Measurements from ENCODE around the gene MYPOP.
"Not testable (repeated sequence)": the region's sequence is repeated elsewhere in the genome, so short reads cannot be mapped to it uniquely, and the experiment has no call there.

MYPOP gene

DNA sequence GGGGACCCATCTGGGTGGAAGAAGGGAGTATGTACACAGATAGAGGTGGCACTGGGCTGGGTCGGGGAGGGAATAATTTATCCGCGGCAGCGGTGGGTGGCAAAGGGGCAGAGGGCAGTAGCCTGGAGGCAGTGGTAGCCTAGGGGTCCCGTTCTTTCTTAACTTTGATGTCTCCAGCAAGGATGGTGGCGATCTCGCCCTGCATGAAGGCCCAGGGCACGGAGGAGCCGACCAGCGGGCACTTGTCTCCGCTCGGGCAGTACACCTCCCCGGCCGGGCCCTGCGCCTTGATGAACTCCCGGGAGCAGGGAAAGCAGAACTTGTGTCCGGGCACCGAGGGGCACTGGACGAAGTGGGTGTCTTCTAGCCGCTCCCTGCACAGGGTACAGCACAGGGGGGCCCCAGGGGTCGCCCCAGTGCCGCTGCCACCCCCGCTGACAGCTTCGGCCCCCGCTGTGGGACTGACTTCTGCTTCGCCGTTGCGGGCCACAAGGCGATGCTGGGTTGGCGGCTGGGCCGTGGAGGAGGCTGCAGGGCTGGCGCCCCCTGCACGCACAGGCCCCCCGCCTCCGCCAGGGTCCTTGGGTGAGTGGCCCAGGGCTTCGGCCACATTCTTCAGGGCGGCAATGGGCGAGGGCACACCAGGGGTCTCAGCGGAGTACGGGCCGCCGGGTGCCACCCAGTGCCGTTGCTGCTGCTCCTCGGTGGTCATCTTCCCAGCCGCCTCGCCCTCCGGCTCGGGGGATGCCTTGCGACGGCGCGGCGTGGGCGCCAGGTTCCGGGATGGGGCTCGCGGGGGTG lies 18.3 kb downstream of the MYPOP start:
- DNase-seq (ENCODE audit: low spot score), result no peak

DNA sequence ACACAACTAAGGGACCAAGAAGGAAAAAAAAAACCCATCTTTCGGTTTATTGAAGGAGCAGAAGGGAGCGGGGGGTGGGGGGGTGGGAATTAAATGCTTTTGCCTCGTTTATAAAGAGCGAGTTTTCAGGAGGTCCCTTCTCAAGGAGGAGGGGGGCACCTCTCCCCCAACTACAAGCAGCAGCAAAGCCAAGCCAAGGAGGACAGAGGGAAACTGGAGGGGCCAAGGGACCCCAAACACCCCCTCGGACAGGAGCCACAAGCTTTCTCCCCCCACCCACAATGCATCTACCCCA lies 18.9 kb downstream of the MYPOP start:
- no peak for DNase-seq (ENCODE audit: low spot score)

DNA sequence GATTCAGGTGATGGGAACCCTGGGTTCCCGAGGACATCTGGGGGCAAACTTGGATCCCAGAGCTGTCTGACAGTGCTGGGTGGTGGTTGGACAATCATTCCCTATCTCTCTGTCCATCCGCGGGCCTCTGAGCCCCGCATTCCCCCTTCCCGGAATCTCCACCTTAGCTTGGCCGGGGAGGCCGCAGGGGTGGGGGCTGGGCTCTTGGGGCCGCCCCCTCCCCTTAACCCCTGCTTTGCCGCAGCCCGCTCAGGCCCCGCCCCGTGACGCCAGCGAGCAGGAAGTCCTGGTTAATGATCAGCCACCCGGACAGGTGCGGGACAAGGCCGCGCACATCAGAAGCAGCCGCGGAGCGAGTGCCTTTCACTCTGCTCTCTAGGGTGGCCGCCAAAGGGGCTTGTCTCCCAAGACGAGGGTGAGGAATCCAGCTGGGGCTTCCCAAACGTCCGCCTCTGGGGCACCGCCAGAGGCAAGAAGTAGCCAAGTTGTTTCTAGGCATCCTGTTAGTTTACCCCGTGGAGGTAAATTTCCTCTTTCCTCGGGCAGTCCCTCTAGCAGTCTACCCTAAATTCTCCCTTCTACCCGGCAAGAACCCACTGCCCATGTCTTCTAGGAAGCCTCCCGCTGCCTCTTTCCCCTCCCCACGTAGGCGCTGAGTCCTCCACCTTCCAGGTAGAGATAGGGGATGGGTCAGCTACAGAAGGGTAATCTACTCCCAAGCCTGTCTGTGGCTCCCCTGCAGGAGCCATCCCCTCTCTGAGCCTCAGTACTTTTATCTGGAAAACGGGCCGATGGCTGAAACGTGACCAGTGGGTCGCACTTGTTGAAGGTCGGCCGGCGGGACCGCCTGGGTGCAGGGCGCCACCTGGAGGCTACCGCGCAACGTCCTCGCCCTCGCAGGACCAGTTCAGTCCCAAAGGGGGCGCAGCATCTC lies 19.5 kb downstream of the MYPOP start:
- DNase-seq (ENCODE audit: low spot score), result peak; percentile 95

DNA sequence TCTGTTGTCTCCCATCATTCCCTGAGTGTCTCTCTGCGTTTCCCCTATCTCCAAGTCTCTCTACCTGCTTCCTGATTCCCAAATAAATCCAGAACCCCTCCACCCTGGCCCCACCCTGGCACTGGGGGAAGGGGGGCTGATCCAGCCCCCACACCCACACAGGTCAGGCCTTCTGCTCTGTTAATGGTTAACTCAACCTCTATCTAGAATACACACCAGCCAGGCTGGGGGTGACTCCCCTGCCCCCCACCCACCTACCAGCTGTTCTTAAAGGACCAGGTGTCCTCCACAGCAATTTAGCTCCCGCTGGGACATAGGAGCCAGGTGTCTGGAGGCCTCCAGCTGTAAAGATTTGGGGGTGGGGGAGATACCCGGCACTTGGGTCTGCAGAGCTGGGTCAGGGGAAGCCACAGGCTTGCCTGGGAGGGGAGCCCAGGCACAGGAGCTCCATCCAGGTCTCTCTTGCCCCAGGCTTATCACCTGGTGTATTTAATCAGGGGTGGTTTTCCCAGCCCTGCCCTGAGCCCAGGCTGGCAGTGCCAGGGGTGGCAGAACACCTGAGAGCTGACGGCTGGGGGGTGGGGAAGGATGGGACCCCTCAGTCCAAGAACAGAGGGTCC lies 20.4 kb downstream of the MYPOP start:
- DNase-seq (ENCODE audit: low spot score), result peak; percentile 92

DNA sequence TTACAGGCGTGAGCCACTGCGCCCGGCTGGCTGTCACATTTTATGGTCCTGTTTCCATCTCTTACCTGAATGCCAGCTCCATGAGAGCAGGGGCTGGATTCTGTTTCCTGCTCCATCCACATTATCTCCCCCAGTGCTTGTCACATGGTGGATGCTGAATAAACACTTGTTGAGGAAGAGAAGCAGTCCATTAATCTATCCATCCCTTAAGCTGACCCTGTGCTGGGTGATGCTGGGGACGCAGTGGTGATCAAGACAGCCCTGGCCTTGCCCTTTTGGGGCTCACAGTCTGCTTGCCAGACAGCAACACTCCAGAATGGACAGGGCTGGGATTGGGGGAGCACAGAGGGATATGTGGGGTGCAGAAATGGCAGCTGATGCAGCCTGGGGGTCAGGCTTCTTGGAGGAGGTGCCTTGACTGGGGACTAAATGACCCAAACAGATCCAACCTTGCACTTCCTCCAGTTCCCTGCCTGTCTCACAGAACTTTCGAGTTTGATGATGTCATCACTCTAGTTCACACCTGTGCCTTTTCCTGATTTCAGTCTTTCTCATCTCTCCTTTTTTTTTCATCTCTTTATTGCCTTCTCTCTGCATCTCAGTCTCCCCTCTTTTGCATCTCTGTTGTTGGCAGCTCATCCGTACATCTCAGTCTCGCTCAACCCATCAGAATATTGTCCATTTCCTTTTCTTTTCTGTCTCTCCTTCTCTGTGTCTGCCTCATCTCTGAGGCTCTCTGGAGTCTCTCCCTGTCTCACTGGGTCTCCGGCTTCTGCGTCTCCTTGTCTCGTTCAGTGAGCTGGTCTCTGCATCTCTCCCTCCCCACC lies 21.1 kb downstream of the MYPOP start:
- DNase-seq (ENCODE audit: low spot score), result no peak

DNA sequence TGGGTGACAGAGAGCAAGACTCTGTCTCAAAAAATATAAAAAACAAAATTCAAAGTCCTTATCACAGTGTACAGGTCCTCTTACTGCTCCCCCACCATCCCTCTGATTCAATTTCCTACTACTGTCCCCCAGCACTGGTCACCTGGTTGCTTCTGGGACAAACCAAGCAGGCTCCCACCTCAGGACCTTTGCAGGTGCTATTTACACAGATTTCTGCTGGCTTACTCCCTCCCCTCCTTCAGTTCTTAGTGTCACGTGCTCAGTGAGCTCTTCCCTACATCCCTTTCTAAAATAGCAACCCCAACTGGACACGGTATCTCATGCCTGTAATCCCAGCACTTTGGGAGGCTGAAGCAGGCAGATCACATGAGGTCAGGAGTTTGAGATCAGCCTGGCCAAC lies 22.4 kb downstream of the MYPOP start:
- DNase-seq (ENCODE audit: low spot score), result no peak

DNA sequence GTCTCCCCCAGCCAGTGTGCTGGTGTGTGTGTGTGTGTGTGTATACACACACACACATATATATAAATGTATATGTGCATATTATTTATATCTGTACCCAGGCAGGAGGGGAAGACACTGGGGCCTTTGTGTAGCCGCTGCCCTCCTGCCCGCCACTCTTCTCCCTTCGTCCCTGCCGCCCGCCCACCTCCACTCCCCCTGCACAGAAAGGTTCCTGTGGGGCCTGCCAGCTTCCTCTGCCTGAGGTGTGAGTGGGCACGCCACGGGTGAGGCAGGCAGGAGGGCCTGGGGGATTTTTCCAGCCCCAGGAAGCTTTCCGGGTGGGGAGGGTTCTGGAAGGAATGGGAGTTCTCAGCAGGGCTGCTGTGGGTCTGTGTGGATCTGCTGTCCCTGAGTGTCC lies 23.4 kb downstream of the MYPOP start:
- DNase-seq (ENCODE audit: low spot score), result peak; percentile 70

DNA sequence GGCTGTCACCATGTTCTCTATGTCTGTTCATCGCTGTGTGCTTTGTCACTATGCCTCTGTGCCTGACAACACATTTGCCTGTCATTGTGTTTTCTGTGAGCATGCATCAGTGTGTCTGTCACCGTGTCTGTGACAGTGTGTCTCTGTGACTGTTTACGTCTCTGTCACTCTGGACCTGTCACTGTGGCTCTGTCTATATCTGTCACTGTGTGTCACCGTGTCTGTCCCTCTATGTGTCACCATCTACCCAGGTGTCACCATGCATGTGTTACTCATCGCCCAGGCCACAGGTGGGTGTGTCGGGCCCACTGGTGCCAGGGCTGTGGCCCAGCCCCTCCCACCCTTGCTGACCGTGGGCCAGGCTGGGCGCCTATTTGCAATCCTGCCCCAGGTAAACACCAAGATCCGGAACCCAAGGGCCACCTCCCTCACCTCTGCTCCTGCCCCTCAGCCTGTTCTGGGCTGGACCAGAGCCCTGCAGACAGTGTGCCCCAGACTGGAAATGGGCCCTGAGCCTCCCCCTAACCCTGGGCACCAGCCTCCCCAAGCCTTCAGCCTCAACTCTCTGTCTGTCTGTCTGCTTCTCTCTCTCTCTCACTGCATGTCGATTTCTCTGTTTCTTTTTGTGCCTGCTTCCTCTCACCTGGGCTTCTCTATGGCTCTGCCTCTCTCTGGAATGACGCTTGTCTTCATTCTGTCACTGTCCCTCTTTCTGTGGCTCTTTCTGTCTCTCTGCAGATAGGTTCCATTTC lies 24.2 kb downstream of the MYPOP start:
- DNase-seq (ENCODE audit: low spot score), result peak; percentile 98

DNA sequence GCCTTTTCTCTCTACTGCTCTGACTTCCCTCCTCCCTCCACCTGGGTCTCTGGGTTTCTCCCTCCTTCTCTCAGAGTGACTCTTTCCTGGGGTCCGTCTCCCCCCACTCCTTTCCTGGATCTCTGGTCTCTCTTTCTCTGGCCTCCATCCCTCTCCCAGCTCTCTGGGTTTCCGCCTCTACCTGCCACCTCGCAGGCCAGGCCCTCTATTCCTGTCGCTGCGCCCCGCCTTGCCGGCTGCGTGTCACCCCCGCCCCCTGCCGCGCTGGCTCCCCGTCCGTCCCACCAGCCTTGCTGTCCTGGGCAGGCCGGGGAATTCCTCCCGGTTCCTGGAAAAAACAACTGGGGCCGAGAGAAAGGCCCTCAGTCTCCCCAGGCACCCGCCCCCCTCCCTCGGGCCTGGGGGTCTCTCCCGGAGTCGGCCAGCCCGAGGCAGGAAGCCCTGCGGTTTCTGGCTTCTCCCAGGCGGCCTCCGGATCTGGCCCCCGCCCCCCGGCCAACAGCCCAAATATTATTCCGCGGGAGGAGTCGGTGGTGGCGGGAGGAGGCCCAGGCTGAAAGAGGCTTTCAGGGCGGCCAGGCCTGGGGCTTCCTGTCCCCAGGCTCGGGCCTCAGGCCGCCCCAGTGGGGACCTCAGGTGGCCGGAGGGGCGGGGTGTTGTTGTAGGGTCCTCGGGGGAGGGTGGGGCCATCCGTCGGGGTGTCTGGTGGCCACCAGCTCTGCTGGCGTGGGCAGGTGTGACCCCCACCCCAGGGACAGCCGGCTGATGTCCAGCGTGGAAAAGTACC lies 25.8 kb downstream of the MYPOP start:
- DNase-seq (ENCODE audit: low spot score), result peak; percentile 84

DNA sequence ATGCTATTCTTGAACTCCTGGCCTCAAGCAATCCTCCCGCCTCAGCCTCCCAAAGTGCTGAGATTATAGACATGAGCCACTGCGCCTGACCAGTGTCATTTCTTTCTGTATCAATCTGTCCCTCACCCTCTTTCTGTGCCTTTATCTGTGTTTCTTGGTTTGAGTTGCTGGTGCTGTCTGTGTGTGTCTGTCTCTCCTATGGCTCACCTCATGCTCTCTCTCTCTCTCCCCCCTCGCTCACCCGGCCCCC lies 26.3 kb downstream of the MYPOP start:
- no peak for DNase-seq (ENCODE audit: low spot score)

DNA sequence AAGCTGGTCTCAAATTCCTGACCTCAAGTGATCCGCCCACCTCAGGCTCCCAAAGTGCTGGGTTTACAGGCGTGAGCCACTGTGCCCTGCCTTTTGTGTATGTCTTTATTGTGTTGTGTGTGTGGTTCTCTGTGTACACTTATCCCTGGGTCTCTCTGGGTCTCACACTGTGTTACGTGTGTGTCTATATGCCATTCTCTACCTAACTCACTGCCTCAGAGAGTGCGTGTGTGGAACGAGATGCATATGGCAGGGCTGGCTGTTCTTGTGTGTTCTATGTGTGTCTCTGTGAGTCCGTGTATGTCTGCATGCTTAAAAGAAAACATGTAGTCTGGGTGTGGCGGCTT lies 27.8 kb downstream of the MYPOP start:
- DNase-seq (ENCODE audit: low spot score), result no peak

DNA sequence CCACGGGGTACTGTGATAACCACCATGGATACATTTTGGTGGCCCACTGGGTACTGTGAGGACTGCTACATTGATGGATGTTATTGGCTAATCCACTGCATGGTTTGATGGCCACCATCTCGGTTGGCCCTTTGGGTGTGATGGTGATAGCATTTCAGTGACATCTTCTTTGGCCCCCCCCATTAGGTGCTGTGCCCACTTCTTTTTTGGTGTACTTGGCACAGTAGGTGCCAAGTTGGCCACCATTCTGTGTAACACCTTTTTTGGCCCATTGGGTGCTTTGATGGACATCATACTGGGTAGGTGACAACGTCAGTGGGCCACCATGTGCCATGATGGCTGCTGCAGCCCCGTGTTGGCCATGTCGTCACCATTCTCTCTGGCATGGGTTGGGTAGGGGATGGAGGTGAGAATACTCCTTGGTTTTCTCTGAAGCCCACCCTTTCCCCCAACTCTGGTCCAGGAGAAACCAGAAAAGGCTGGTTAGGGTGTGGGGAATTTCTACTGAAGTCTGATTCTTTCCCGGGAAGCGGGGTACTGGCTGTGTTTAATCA lies 29.1 kb downstream of the MYPOP start:
- DNase-seq (ENCODE audit: low spot score), result no peak

DNA sequence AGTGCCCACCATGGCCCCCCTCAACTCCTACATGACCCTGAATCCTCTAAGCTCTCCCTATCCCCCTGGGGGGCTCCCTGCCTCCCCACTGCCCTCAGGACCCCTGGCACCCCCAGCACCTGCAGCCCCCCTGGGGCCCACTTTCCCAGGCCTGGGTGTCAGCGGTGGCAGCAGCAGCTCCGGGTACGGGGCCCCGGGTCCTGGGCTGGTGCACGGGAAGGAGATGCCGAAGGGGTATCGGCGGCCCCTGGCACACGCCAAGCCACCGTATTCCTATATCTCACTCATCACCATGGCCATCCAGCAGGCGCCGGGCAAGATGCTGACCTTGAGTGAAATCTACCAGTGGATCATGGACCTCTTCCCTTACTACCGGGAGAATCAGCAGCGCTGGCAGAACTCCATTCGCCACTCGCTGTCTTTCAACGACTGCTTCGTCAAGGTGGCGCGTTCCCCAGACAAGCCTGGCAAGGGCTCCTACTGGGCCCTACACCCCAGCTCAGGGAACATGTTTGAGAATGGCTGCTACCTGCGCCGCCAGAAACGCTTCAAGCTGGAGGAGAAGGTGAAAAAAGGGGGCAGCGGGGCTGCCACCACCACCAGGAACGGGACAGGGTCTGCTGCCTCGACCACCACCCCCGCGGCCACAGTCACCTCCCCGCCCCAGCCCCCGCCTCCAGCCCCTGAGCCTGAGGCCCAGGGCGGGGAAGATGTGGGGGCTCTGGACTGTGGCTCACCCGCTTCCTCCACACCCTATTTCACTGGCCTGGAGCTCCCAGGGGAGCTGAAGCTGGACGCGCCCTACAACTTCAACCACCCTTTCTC lies 30.1 kb downstream of the MYPOP start:
- DNase-seq (ENCODE audit: low spot score), result no peak

DNA sequence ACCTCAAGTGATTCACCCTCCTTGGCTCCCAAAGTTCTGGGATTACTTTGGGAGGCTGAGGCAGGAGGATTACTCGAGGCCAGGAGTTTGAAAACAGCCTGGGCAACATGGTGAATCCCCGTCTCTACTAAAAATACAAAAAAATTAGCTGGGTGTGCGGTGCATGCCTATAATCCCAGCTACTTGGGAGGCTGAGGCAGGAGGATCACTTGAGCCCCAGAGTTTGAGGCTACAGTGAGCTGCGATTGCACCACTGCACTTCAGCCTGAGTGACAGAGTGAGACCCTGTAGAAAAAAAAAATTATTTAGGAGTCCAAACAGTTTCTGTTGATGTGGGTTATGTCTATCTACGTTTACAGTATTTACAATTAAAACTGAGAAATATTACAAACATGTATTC lies 31.6 kb downstream of the MYPOP start:
- DNase-seq (ENCODE audit: low spot score), result no peak

DNA sequence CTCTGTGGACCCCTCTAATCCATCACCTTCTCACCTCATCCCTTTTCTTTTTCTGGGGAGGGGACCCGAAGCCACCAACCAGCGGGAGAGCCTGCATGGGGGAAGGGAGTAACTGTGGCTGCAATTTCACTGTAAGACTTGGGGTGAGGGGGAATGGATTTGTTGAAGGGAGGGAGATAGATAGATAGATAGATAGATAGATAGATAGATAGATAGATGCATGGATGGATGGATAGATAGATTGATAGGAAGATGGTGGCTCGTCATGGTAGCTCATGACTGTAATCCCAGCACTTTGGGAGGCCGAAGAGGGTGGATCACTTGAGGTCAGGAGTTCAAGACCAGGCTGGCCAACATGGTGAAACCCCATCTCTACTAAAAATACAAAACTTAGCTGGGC lies 35.2 kb downstream of the MYPOP start:
- not testable (repeated sequence) for DNase-seq (ENCODE audit: low spot score)

DNA sequence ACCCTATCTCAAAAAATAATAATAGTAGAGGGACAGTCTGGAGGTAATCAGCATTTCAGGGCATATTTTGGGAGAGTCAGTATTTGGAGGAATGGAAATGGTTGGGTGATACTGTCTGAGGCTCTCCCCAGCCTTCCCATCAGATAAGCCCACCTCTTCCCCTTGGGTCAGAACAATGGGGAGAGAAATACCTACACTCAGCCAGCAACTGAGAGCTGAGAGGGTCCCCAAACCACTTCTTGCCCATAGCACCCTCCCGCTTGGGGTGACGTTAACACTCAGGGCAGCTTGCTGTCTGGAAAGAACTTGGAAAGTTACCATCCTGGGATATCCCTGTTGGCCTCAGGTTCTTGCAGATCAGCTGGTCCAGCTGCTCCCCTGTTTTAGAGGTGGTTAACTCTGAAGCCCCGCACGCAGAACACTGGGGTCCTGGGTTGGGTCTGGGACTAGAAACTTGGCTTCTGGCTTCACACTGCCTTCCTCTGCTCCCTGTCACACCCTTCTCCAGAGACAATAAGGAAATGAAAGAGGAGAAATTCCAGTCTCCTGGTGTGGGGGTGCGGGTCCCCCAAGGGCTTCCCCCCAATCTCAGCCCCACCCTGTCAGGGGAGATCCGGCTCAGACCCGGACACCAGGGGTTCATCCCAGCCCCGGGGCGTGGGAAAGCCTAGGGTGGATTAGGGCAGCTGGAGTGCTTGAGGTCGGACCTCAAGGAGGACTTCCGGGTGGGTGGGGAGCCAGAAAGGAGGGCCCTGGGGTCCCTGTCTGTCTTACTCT lies 35.8 kb downstream of the MYPOP start:
- DNase-seq (ENCODE audit: low spot score), result no peak

DNA sequence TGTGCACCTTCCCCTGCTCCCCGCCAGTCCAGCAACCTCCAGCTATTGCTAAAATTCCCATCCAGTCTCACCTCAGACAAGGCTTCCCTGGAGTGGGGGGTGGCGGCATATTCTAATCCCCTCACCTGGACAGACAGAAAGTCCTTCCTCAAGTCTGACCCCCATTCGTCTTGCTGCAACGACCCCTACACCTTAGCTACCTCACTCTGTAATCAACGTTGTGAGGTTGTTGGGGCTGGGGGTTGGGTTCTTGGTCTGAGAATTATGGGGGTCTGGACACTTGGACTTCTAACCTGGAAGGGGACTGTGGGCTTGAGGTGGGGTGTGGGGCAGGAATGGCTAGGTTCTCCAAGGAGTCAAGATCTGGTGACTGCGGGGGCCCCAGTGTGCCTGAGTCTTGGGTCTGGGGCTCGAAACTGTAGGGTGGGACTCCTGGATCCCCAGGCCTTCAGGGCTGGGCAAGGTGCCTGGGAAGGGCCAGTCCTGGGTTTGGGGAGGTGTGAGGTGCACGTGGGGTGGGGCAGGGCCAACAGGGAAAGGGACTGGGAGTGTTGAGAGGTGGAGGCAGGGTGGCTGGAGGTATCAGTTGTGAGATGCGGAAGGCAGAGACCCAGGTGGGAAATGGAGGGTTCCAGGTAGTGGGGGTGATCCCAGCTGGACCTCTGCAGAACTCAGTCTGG lies 37.0 kb downstream of the MYPOP start:
- no peak for DNase-seq (ENCODE audit: low spot score)

DNA sequence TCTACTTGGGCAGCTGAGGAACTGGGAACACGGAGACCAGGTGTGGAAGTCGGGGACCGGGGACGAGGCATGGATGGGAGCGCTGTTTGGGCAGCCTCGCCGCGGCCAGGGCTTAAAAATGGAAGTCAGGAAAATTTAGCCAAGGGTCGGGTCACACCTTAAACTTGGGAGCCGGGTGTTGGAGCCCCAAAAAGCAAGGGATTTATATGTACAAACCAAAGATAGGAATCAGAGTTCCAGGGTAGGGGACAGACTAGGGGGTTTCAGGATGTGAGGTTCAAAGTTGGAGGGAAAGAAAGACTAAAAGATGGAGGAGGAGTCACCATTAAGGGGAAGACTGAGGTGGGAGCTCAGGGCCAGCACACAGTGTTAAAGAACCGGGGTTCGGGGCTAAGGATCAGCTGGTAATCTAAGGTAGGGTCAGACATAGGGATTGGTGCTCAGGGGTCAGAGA lies 37.8 kb downstream of the MYPOP start:
- no peak for DNase-seq (ENCODE audit: low spot score)

Data from SW480 (cell line).